H1 (cell line): ENCODE results near the gene PERCC1. TPM values are rescaled to one million over a fixed set of nuclear protein-coding genes. Genes with fewer than 3 reads are reported as not detected.
A peak's percentile ranks its signal among the peaks of the same experiment; 100 is the strongest.

Source experiments
- CTCF ChIA-PET: fragments of 300-600 bp; sonication (Branson Sonifier 250); formaldehyde crosslinking; loops from one replicate; lab custom pipeline; 2021; ENCODE audit not compliant: partially characterized antibody; lab: Charles Lee
- POLR2A ChIA-PET: fragments of 300-600 bp; sonication (Branson Sonifier 250); formaldehyde crosslinking; loops from one replicate; lab custom pipeline; 2021; ENCODE audit warnings: inconsistent platforms; ENCODE audit not compliant: partially characterized antibody; lab: Charles Lee
- DNase-seq, 2 experiments: peaks; one replicate each; pipeline versions ENCODE4 v3.0.0 to v3.0.0-alpha.2; 2010 to 2022; ENCODE audit warnings: low spot score in 2 of 2, low read depth in 1 of 2, mixed read lengths in 1 of 2
- FAIRE-seq: peaks from 2 replicates; lab custom pipeline; 2011; peaks lifted over from hg19 to GRCh38; lab: Jason Lieb, UNC
- H2AFZ ChIP-seq: 2 replicates; pipeline ENCODE4 v1.8.1; 2012; ENCODE audit warnings: low read length, inconsistent platforms
- H2AK5ac ChIP-seq: 2 replicates; pipeline ENCODE4 v1.6.1; 2013; ENCODE audit warnings: low read depth, low read length
- H2BK120ac ChIP-seq: replicated peaks from 2 replicates; pipeline ENCODE3; 2013; ENCODE audit warnings: low read depth, low read length, inconsistent platforms
- H2BK12ac ChIP-seq: 2 replicates; pipeline ENCODE4 v1.6.1; 2013; ENCODE audit warnings: low read depth, low read length
- H2BK15ac ChIP-seq: 2 replicates; pipeline ENCODE4 v1.6.1; 2013; ENCODE audit warnings: low read length
- H2BK20ac ChIP-seq: 2 replicates; pipeline ENCODE4 v1.6.1; 2013; ENCODE audit warnings: low read length
- H2BK5ac ChIP-seq: 2 replicates; pipeline ENCODE4 v1.6.1; 2013; ENCODE audit warnings: low read depth, low read length
- H3K14ac ChIP-seq: 2 replicates; pipeline ENCODE4 v1.6.1; 2013; ENCODE audit warnings: inconsistent platforms; ENCODE audit not compliant: insufficient read length
- H3K18ac ChIP-seq: 2 replicates; pipeline ENCODE4 v1.6.1; 2013; ENCODE audit warnings: low read length; ENCODE audit errors: extremely low read depth
- H3K23ac ChIP-seq: 2 replicates; pipeline ENCODE4 v1.6.1; 2013; ENCODE audit warnings: inconsistent platforms; ENCODE audit not compliant: insufficient read length
- H3K23me2 ChIP-seq: 2 replicates; pipeline ENCODE4 v1.6.1; 2013; ENCODE audit warnings: low read depth, low read length
- H3K27ac ChIP-seq: 2 replicates; pipeline ENCODE4 v1.6.1; 2011; ENCODE audit warnings: low read depth, low read length, inconsistent platforms
- H3K27me3 ChIP-seq, 4 experiments: replicated peaks in 1 of 4; 1 replicate in 1 of 4; 2 replicates in 3 of 4; pipeline versions ENCODE4 v1.6.1 to v1.8.1; 2011 to 2013; ENCODE audit warnings: low read length in 3 of 4, mild to moderate bottlenecking in 3 of 4, inconsistent platforms in 2 of 4, mixed read lengths in 2 of 4, moderate library complexity in 1 of 4; ENCODE audit not compliant: control insufficient read depth in 3 of 4, insufficient read depth in 3 of 4; ENCODE audit errors: extremely low read depth in 1 of 4
- H3K36me3 ChIP-seq, 4 experiments: 2 replicates each; pipeline versions ENCODE4 v1.6.1 to v1.8.1; 2011 to 2013; ENCODE audit warnings: mild to moderate bottlenecking in 4 of 4, low read length in 3 of 4, moderate library complexity in 2 of 4, control low read depth in 1 of 4, inconsistent platforms in 1 of 4; ENCODE audit not compliant: insufficient read depth in 4 of 4, control insufficient read depth in 2 of 4
- H3K4ac ChIP-seq: replicated peaks from 2 replicates; pipeline ENCODE3; 2013; ENCODE audit warnings: low read length, low read depth, mixed read lengths, inconsistent platforms; ENCODE audit not compliant: insufficient read length
- H3K4me1 ChIP-seq, 4 experiments: replicated peaks in 1 of 4; 1 replicate in 1 of 4; 2 replicates in 3 of 4; pipeline versions ENCODE4 v1.6.1 to v1.8.1; 2011 to 2013; ENCODE audit warnings: low read length in 3 of 4, inconsistent platforms in 2 of 4, mixed read lengths in 1 of 4; ENCODE audit not compliant: insufficient read depth in 4 of 4, control insufficient read depth in 3 of 4
- H3K4me2 ChIP-seq, 2 experiments: 2 replicates each; pipeline versions ENCODE4 v1.6.1 to v1.8.1; 2011 to 2013; ENCODE audit warnings: low read depth in 2 of 2, low read length in 2 of 2, control low read depth in 1 of 2, inconsistent platforms in 1 of 2, mild to moderate bottlenecking in 1 of 2; ENCODE audit not compliant: insufficient read depth in 1 of 2
- H3K4me3 ChIP-seq, 4 experiments: fragments of 200-600, 300-600 bp in 1 of 4; sonication (generic), shearing (Covaris generic), sonication (Bioruptor Twin) in 1 of 4; 2 replicates each; pipeline versions ENCODE4 v1.5.1 to v1.8.1; 2011 to 2016; ENCODE audit warnings: low read length in 4 of 4, low read depth in 3 of 4, control low read depth in 2 of 4, inconsistent platforms in 2 of 4, mild to moderate bottlenecking in 2 of 4, mixed read lengths in 1 of 4, moderate library complexity in 1 of 4; ENCODE audit not compliant: insufficient read depth in 2 of 4; ENCODE audit errors: extremely low read depth in 1 of 4
- H3K56ac ChIP-seq: replicated peaks from 2 replicates; pipeline ENCODE3; 2013; ENCODE audit warnings: low read depth, mild to moderate bottlenecking, mixed read lengths, low read length, inconsistent platforms; ENCODE audit not compliant: insufficient read length
- H3K79me1 ChIP-seq: 2 replicates; pipeline ENCODE4 v1.6.1; 2013; ENCODE audit warnings: low read depth, low read length, control low read depth
- H3K79me2 ChIP-seq, 2 experiments: 2 replicates each; pipeline versions ENCODE4 v1.6.1 to v1.8.1; 2012 to 2013; ENCODE audit warnings: low read length in 2 of 2, mild to moderate bottlenecking in 2 of 2, inconsistent platforms in 1 of 2; ENCODE audit not compliant: insufficient read depth in 2 of 2, control insufficient read depth in 1 of 2
- H3K9ac ChIP-seq, 4 experiments: replicated peaks in 1 of 4; 1 replicate in 1 of 4; 2 replicates in 3 of 4; pipeline versions ENCODE4 v1.6.1 to v1.8.1; 2011 to 2013; ENCODE audit warnings: low read depth in 3 of 4, low read length in 3 of 4, control low read depth in 2 of 4, mild to moderate bottlenecking in 2 of 4, moderate library complexity in 2 of 4, inconsistent platforms in 1 of 4; ENCODE audit errors: extremely low read depth in 1 of 4
- H3K9me3 ChIP-seq, 2 experiments: 2 replicates each; pipeline versions ENCODE4 v1.6.1 to v1.8.1; 2012 to 2013; ENCODE audit warnings: mild to moderate bottlenecking in 2 of 2, moderate library complexity in 2 of 2, control low read depth in 1 of 2, inconsistent platforms in 1 of 2, low read depth in 1 of 2, low read length in 1 of 2, mixed read lengths in 1 of 2; ENCODE audit not compliant: insufficient read depth in 2 of 2
- H4K20me1 ChIP-seq, 2 experiments: replicated peaks in 1 of 2; 2 replicates each; pipeline versions ENCODE3 to v1.8.1; 2011 to 2013; ENCODE audit warnings: inconsistent platforms in 2 of 2, low read length in 2 of 2, mild to moderate bottlenecking in 1 of 2; ENCODE audit not compliant: insufficient read depth in 2 of 2, control insufficient read depth in 1 of 2
- H4K5ac ChIP-seq: 2 replicates; pipeline ENCODE4 v1.6.1; 2013; ENCODE audit warnings: low read length, low read depth, mixed read lengths, inconsistent platforms; ENCODE audit not compliant: insufficient read length
- H4K8ac ChIP-seq: 2 replicates; pipeline ENCODE4 v1.8.0; 2013; ENCODE audit warnings: mild to moderate bottlenecking, moderate library complexity, low read length, inconsistent platforms; ENCODE audit not compliant: insufficient read depth; ENCODE audit errors: extremely low read depth
- H4K91ac ChIP-seq: replicated peaks from 2 replicates; pipeline ENCODE3; 2013; ENCODE audit warnings: low read length, mixed read lengths, inconsistent platforms; ENCODE audit not compliant: insufficient read length
- CBX5 ChIP-seq: fragments of 300-800, 300-1000 bp; sonication (generic); IDR thresholded peaks from 2 replicates; pipeline ENCODE4 v1.7.1; 2016; ENCODE audit warnings: antibody characterized with exemption, low read length, low read depth
- CHD2 ChIP-seq: IDR thresholded peaks from 2 replicates; pipeline ENCODE4 v1.6.1; 2012; ENCODE audit warnings: low read length, improper control_type of control experiment
- EZH2 ChIP-seq: fragments of 200-600 bp; sonication (generic); IDR thresholded peaks from 2 replicates; pipeline ENCODE4 v1.7.1; 2012; ENCODE audit warnings: low read depth, mild to moderate bottlenecking, moderate library complexity, low read length, inconsistent platforms; ENCODE audit not compliant: severe bottlenecking
- MAFK ChIP-seq: IDR thresholded peaks from 2 replicates; pipeline ENCODE4 v1.6.1; 2012; ENCODE audit warnings: low read depth, mild to moderate bottlenecking, improper control_type of control experiment, low read length
- POLR2A ChIP-seq, 2 experiments: IDR thresholded peaks; 1 replicate in 1 of 2; 2 replicates in 1 of 2; pipeline ENCODE4 v1.6.1; 2011; ENCODE audit warnings: low read depth in 2 of 2, low read length in 2 of 2, mild to moderate bottlenecking in 2 of 2; ENCODE audit errors: control extremely low read depth in 1 of 2
- WGBS, 2 experiments: shearing (Covaris generic) in 1 of 2; methylation state at CpG; one replicate each; pipeline versions ENCODE4 v1.1.6 to v1.1.7; 2013 to 2015; ENCODE audit warnings: low lambda C conversion rate in 2 of 2, mixed read lengths in 2 of 2, inconsistent platforms in 1 of 2, low coverage in 1 of 2, missing lambda C conversion rate in 1 of 2; ENCODE audit not compliant: insufficient replicate concordance in 2 of 2, insufficient coverage in 1 of 2, insufficient read length in 1 of 2; ENCODE audit errors: extremely low coverage in 1 of 2, missing lambda C conversion rate in 1 of 2; 5-methylcytosine and 5-hydroxymethylcytosine counted together
- polyA plus RNA-seq, 7 experiments: library from polyadenylated mRNA; depleted of rRNA in 3 of 7; stranded (reverse) in 5 of 7; unstranded in 2 of 7; fragments of >200 nt in 5 of 7; fragments of 200-250 nt in 2 of 7; gene quantifications; 1 replicate in 5 of 7; 2 replicates in 1 of 7; 4 replicates in 1 of 7; pipeline versions ENCODE4 v1.2.1 to v1.2.3, GENCODE V29; 2011 to 2013; ENCODE audit warnings: missing spikeins in 2 of 7, mixed read lengths in 2 of 7
- total RNA-seq: library from RNA; stranded (reverse); fragmentation: NEBNext Ultra II Directional; extraction: Animal tissue kit (Norgen Biotek cat#: 25700); gene quantifications from 2 replicates; pipeline ENCODE4 v1.2.1, GENCODE V29; 2021

Gene PERCC1
- total and polyA plus RNA-seq, 2 of the 8 experiments (the other 6 are each of a cell fraction or from before 2014, with no cell fraction given) = not detected

- Histone ChIP-seq H2AFZ (no peak overlapping the region), H3K79me2 (peaks cover 0 to 7% of the 10 kb centered on the region in 2 experiments; a peak in 2 of 4 replicates), H3K36me3 (no peaks in the 10 kb centered on the region; a peak in 3 of 8 replicates), H3K23ac (no peak overlapping the region), H3K27ac (no peak overlapping the region), H3K56ac (no peak overlapping the region), H2BK120ac (no peak overlapping the region), H3K4me3 (no peak overlapping the region), H3K4me2 (no peak overlapping the region), H3K79me1 (peaks cover 2% of the 10 kb centered on the region; the same call in 1 of the 2 replicates), H3K9ac (no peak overlapping the region), H3K4ac (no peak overlapping the region), H4K20me1 (peaks cover 2 to 14% of the 10 kb centered on the region in 2 experiments), H2AK5ac (0 out of 2 replicates have a peak overlapping the region, but pooled peaks have one; percentile 39), H2BK5ac (no peak overlapping the region), H3K23me2 (peaks cover 4% of the 10 kb centered on the region; the same call in 1 of the 2 replicates), H4K5ac (no peak overlapping the region), H2BK20ac (no peak overlapping the region), H3K27me3 (no peaks in the 10 kb centered on the region), H2BK15ac (no peak overlapping the region), H2BK12ac (no peak overlapping the region), H3K14ac (no peak overlapping the region), H4K8ac (no peak overlapping the region), H3K9me3 (no peaks in the 10 kb centered on the region), H3K4me1 (peaks cover 0 to 3% (median 1%) of the 10 kb centered on the region in 4 experiments; a peak in 1 of 7 replicates), H4K91ac (no peak overlapping the region), H3K18ac (no peak overlapping the region)
- 66% methylated on average over 2 of the region's 2 CpGs; no CpG with 5 or more reads in 1 of the 2 experiments for WGBS, 2 experiments
- TF ChIP-seq CBX5 (no peak), MAFK (no peak), POLR2A (IDR thresholded peaks at IDR 0.05; ENCODE audit: control extremely low read depth in 1 of 2, low read depth in 2 of 2, low read length in 2 of 2) (no peak), CHD2 (no peak), EZH2 (no peak)
- DNase-seq = no peak
- ChIA-PET CTCF (interaction anchor here (0.9 to 3.2 kb wide), 5 partner anchors 25 to 87 kb away, joined by 3 to 8 read pairs (median 3); no protein-coding TSS in a partner anchor), POLR2A (interaction anchor here (2.2 kb wide), 1 partner anchor 8 kb away, joined by 11 read pairs; the partner anchor contains the start of gene UQCC4)
- no peak for FAIRE-seq
Observed at GRCh38 chr16:1412847-1413246, 18.0 kb upstream of the PERCC1 start.
